H1 (cell line): Measurements from ENCODE around the gene RRP1B. TPM values are rescaled to one million over a fixed set of nuclear protein-coding genes. Genes with fewer than 3 reads are reported as not detected.

Experiments used
- CTCF ChIA-PET: fragments of 300-600 bp; sonication (Branson Sonifier 250); formaldehyde crosslinking; loops from one replicate; lab custom pipeline; 2021; ENCODE audit not compliant: partially characterized antibody; lab: Charles Lee
- POLR2A ChIA-PET: fragments of 300-600 bp; sonication (Branson Sonifier 250); formaldehyde crosslinking; loops from one replicate; lab custom pipeline; 2021; ENCODE audit warnings: inconsistent platforms; ENCODE audit not compliant: partially characterized antibody; lab: Charles Lee
- DNase-seq, 2 experiments: peaks; one replicate each; pipeline versions ENCODE4 v3.0.0 to v3.0.0-alpha.2; 2010 to 2022; ENCODE audit warnings: low spot score in 2 of 2, low read depth in 1 of 2, mixed read lengths in 1 of 2
- FAIRE-seq: peaks from 2 replicates; lab custom pipeline; 2011; peaks lifted over from hg19 to GRCh38; lab: Jason Lieb, UNC
- H2AFZ ChIP-seq: 2 replicates; pipeline ENCODE4 v1.8.1; 2012; ENCODE audit warnings: low read length, inconsistent platforms
- H2AK5ac ChIP-seq: 2 replicates; pipeline ENCODE4 v1.6.1; 2013; ENCODE audit warnings: low read depth, low read length
- H2BK120ac ChIP-seq: replicated peaks from 2 replicates; pipeline ENCODE3; 2013; ENCODE audit warnings: low read depth, low read length, inconsistent platforms
- H2BK12ac ChIP-seq: 2 replicates; pipeline ENCODE4 v1.6.1; 2013; ENCODE audit warnings: low read depth, low read length
- H2BK15ac ChIP-seq: 2 replicates; pipeline ENCODE4 v1.6.1; 2013; ENCODE audit warnings: low read length
- H2BK20ac ChIP-seq: 2 replicates; pipeline ENCODE4 v1.6.1; 2013; ENCODE audit warnings: low read length
- H2BK5ac ChIP-seq: 2 replicates; pipeline ENCODE4 v1.6.1; 2013; ENCODE audit warnings: low read depth, low read length
- H3K14ac ChIP-seq: 2 replicates; pipeline ENCODE4 v1.6.1; 2013; ENCODE audit warnings: inconsistent platforms; ENCODE audit not compliant: insufficient read length
- H3K18ac ChIP-seq: 2 replicates; pipeline ENCODE4 v1.6.1; 2013; ENCODE audit warnings: low read length; ENCODE audit errors: extremely low read depth
- H3K23ac ChIP-seq: 2 replicates; pipeline ENCODE4 v1.6.1; 2013; ENCODE audit warnings: inconsistent platforms; ENCODE audit not compliant: insufficient read length
- H3K23me2 ChIP-seq: 2 replicates; pipeline ENCODE4 v1.6.1; 2013; ENCODE audit warnings: low read depth, low read length
- H3K27ac ChIP-seq: 2 replicates; pipeline ENCODE4 v1.6.1; 2011; ENCODE audit warnings: low read depth, low read length, inconsistent platforms
- H3K27me3 ChIP-seq, 4 experiments: replicated peaks in 1 of 4; 1 replicate in 1 of 4; 2 replicates in 3 of 4; pipeline versions ENCODE4 v1.6.1 to v1.8.1; 2011 to 2013; ENCODE audit warnings: low read length in 3 of 4, mild to moderate bottlenecking in 3 of 4, inconsistent platforms in 2 of 4, mixed read lengths in 2 of 4, moderate library complexity in 1 of 4; ENCODE audit not compliant: control insufficient read depth in 3 of 4, insufficient read depth in 3 of 4; ENCODE audit errors: extremely low read depth in 1 of 4
- H3K36me3 ChIP-seq, 4 experiments: 2 replicates each; pipeline versions ENCODE4 v1.6.1 to v1.8.1; 2011 to 2013; ENCODE audit warnings: mild to moderate bottlenecking in 4 of 4, low read length in 3 of 4, moderate library complexity in 2 of 4, control low read depth in 1 of 4, inconsistent platforms in 1 of 4; ENCODE audit not compliant: insufficient read depth in 4 of 4, control insufficient read depth in 2 of 4
- H3K4ac ChIP-seq: replicated peaks from 2 replicates; pipeline ENCODE3; 2013; ENCODE audit warnings: low read length, low read depth, mixed read lengths, inconsistent platforms; ENCODE audit not compliant: insufficient read length
- H3K4me1 ChIP-seq, 4 experiments: replicated peaks in 1 of 4; 1 replicate in 1 of 4; 2 replicates in 3 of 4; pipeline versions ENCODE4 v1.6.1 to v1.8.1; 2011 to 2013; ENCODE audit warnings: low read length in 3 of 4, inconsistent platforms in 2 of 4, mixed read lengths in 1 of 4; ENCODE audit not compliant: insufficient read depth in 4 of 4, control insufficient read depth in 3 of 4
- H3K4me2 ChIP-seq, 2 experiments: 2 replicates each; pipeline versions ENCODE4 v1.6.1 to v1.8.1; 2011 to 2013; ENCODE audit warnings: low read depth in 2 of 2, low read length in 2 of 2, control low read depth in 1 of 2, inconsistent platforms in 1 of 2, mild to moderate bottlenecking in 1 of 2; ENCODE audit not compliant: insufficient read depth in 1 of 2
- H3K4me3 ChIP-seq, 4 experiments: fragments of 200-600, 300-600 bp in 1 of 4; sonication (generic), shearing (Covaris generic), sonication (Bioruptor Twin) in 1 of 4; 2 replicates each; pipeline versions ENCODE4 v1.5.1 to v1.8.1; 2011 to 2016; ENCODE audit warnings: low read length in 4 of 4, low read depth in 3 of 4, control low read depth in 2 of 4, inconsistent platforms in 2 of 4, mild to moderate bottlenecking in 2 of 4, mixed read lengths in 1 of 4, moderate library complexity in 1 of 4; ENCODE audit not compliant: insufficient read depth in 2 of 4; ENCODE audit errors: extremely low read depth in 1 of 4
- H3K56ac ChIP-seq: replicated peaks from 2 replicates; pipeline ENCODE3; 2013; ENCODE audit warnings: low read depth, mild to moderate bottlenecking, mixed read lengths, low read length, inconsistent platforms; ENCODE audit not compliant: insufficient read length
- H3K79me1 ChIP-seq: 2 replicates; pipeline ENCODE4 v1.6.1; 2013; ENCODE audit warnings: low read depth, low read length, control low read depth
- H3K79me2 ChIP-seq, 2 experiments: 2 replicates each; pipeline versions ENCODE4 v1.6.1 to v1.8.1; 2012 to 2013; ENCODE audit warnings: low read length in 2 of 2, mild to moderate bottlenecking in 2 of 2, inconsistent platforms in 1 of 2; ENCODE audit not compliant: insufficient read depth in 2 of 2, control insufficient read depth in 1 of 2
- H3K9ac ChIP-seq, 4 experiments: replicated peaks in 1 of 4; 1 replicate in 1 of 4; 2 replicates in 3 of 4; pipeline versions ENCODE4 v1.6.1 to v1.8.1; 2011 to 2013; ENCODE audit warnings: low read depth in 3 of 4, low read length in 3 of 4, control low read depth in 2 of 4, mild to moderate bottlenecking in 2 of 4, moderate library complexity in 2 of 4, inconsistent platforms in 1 of 4; ENCODE audit errors: extremely low read depth in 1 of 4
- H3K9me3 ChIP-seq, 2 experiments: 2 replicates each; pipeline versions ENCODE4 v1.6.1 to v1.8.1; 2012 to 2013; ENCODE audit warnings: mild to moderate bottlenecking in 2 of 2, moderate library complexity in 2 of 2, control low read depth in 1 of 2, inconsistent platforms in 1 of 2, low read depth in 1 of 2, low read length in 1 of 2, mixed read lengths in 1 of 2; ENCODE audit not compliant: insufficient read depth in 2 of 2
- H4K20me1 ChIP-seq, 2 experiments: replicated peaks in 1 of 2; 2 replicates each; pipeline versions ENCODE3 to v1.8.1; 2011 to 2013; ENCODE audit warnings: inconsistent platforms in 2 of 2, low read length in 2 of 2, mild to moderate bottlenecking in 1 of 2; ENCODE audit not compliant: insufficient read depth in 2 of 2, control insufficient read depth in 1 of 2
- H4K5ac ChIP-seq: 2 replicates; pipeline ENCODE4 v1.6.1; 2013; ENCODE audit warnings: low read length, low read depth, mixed read lengths, inconsistent platforms; ENCODE audit not compliant: insufficient read length
- H4K8ac ChIP-seq: 2 replicates; pipeline ENCODE4 v1.8.0; 2013; ENCODE audit warnings: mild to moderate bottlenecking, moderate library complexity, low read length, inconsistent platforms; ENCODE audit not compliant: insufficient read depth; ENCODE audit errors: extremely low read depth
- H4K91ac ChIP-seq: replicated peaks from 2 replicates; pipeline ENCODE3; 2013; ENCODE audit warnings: low read length, mixed read lengths, inconsistent platforms; ENCODE audit not compliant: insufficient read length
- CEBPB ChIP-seq: IDR thresholded peaks from 2 replicates; pipeline ENCODE4 v1.6.1; 2012; ENCODE audit warnings: low read depth, low read length
- CHD1 ChIP-seq: IDR thresholded peaks from 2 replicates; pipeline ENCODE4 v1.6.1; 2012; ENCODE audit warnings: low read depth, low read length, improper control_type of control experiment
- CTBP2 ChIP-seq: IDR thresholded peaks from 2 replicates; pipeline ENCODE4 v1.7.0; 2011; ENCODE audit warnings: borderline replicate concordance, mild to moderate bottlenecking, moderate library complexity, mixed read lengths, low read length; ENCODE audit not compliant: insufficient read depth, insufficient read length
- EP300 ChIP-seq, 2 experiments: IDR thresholded peaks; 1 replicate in 1 of 2; 2 replicates in 1 of 2; pipeline ENCODE4 v1.6.1; 2011 to 2012; ENCODE audit warnings: low read depth in 2 of 2, low read length in 2 of 2, mild to moderate bottlenecking in 2 of 2, borderline replicate concordance in 1 of 2, inconsistent platforms in 1 of 2, moderate library complexity in 1 of 2
- GTF2F1 ChIP-seq: IDR thresholded peaks from 2 replicates; pipeline ENCODE4 v1.6.1; 2012; ENCODE audit warnings: low read depth, low read length, improper control_type of control experiment, borderline replicate concordance
- HDAC6 ChIP-seq: IDR thresholded peaks from one replicate; pipeline ENCODE4 v1.7.1; 2012; ENCODE audit warnings: low read depth, mild to moderate bottlenecking, inconsistent platforms, low read length, moderate library complexity
- MAFK ChIP-seq: IDR thresholded peaks from 2 replicates; pipeline ENCODE4 v1.6.1; 2012; ENCODE audit warnings: low read depth, mild to moderate bottlenecking, improper control_type of control experiment, low read length
- WGBS, 2 experiments: shearing (Covaris generic) in 1 of 2; methylation state at CpG; one replicate each; pipeline versions ENCODE4 v1.1.6 to v1.1.7; 2013 to 2015; ENCODE audit warnings: low lambda C conversion rate in 2 of 2, mixed read lengths in 2 of 2, inconsistent platforms in 1 of 2, low coverage in 1 of 2, missing lambda C conversion rate in 1 of 2; ENCODE audit not compliant: insufficient replicate concordance in 2 of 2, insufficient coverage in 1 of 2, insufficient read length in 1 of 2; ENCODE audit errors: extremely low coverage in 1 of 2, missing lambda C conversion rate in 1 of 2; 5-methylcytosine and 5-hydroxymethylcytosine counted together
- polyA plus RNA-seq, 7 experiments: library from polyadenylated mRNA; depleted of rRNA in 3 of 7; stranded (reverse) in 5 of 7; unstranded in 2 of 7; fragments of >200 nt in 5 of 7; fragments of 200-250 nt in 2 of 7; gene quantifications; 1 replicate in 5 of 7; 2 replicates in 1 of 7; 4 replicates in 1 of 7; pipeline versions ENCODE4 v1.2.1 to v1.2.3, GENCODE V29; 2011 to 2013; ENCODE audit warnings: missing spikeins in 2 of 7, mixed read lengths in 2 of 7
- total RNA-seq: library from RNA; stranded (reverse); fragmentation: NEBNext Ultra II Directional; extraction: Animal tissue kit (Norgen Biotek cat#: 25700); gene quantifications from 2 replicates; pipeline ENCODE4 v1.2.1, GENCODE V29; 2021

The RRP1B gene
- total and polyA plus RNA-seq, 2 of the 8 experiments (the other 6 are each of a cell fraction or from before 2014, with no cell fraction given), result 25.8 to 97.3 TPM

DNA sequence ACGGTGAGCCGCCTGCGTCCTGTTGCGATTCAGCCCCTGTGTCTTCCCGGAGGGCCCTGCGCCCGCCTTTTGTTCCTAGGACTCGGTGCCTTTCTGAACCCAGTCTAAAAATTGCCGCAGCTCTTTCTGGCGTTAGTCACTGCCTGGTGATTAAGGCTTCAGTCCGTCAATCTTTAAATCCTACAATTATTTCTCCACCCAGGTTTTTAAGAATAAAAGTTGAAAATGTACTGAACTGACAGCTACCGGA is 43.4 kb downstream of the RRP1B start:
- H4K20me1 ChIP-seq, result no peaks in the 10 kb centered on the region
- H3K4me3 ChIP-seq, result no peak overlapping the region
- WGBS, 2 experiments, result 75% methylated on average over 12 of the region's 12 CpGs; no CpG with 5 or more reads in 1 of the 2 experiments
- H4K5ac ChIP-seq, result no peak overlapping the region
- H3K4ac ChIP-seq, result no peak overlapping the region
- no peak overlapping the region for H4K91ac ChIP-seq
- no peak overlapping the region for H2BK12ac ChIP-seq
- H3K9ac ChIP-seq, result no peak overlapping the region
- H3K36me3 ChIP-seq, result no peaks in the 10 kb centered on the region
- H3K23ac ChIP-seq, result no peak overlapping the region
- H3K4me2 ChIP-seq, result no peak overlapping the region
- H2BK5ac ChIP-seq, result 0 out of 2 replicates have a peak overlapping the region, but pooled peaks have one; percentile 52
- H2AK5ac ChIP-seq, result no peak overlapping the region
- no peak overlapping the region for H2AFZ ChIP-seq
- H2BK15ac ChIP-seq, result peak overlapping the region; percentile 16; the same call in 1 of the 2 replicates
- H3K23me2 ChIP-seq, result no peaks in the 10 kb centered on the region
- ChIA-PET CTCF (interaction anchor here (0.8 to 1.6 kb wide), 2 partner anchors 11 to 26 kb away, joined by 3 to 5 read pairs; no protein-coding TSS in a partner anchor), POLR2A (interaction anchor here (0.8 to 3.3 kb wide), 6 partner anchors 9 to 814 kb away, joined by 3 to 10 read pairs (median 4); partner anchors contain the start of gene RRP1)
- H3K4me1 ChIP-seq, result peaks cover 0 to 14% (median 5%) of the 10 kb centered on the region in 4 experiments; a peak in 6 of 7 replicates
- H2BK20ac ChIP-seq, result no peak overlapping the region
- no peak overlapping the region for H2BK120ac ChIP-seq
- DNase-seq, result no peak
- TF ChIP-seq CTBP2, result no peak
- TF ChIP-seq HDAC6, result no peak
- no peak for TF ChIP-seq EP300 (IDR thresholded peaks at IDR 0.05; ENCODE audit: borderline replicate concordance in 1 of 2, low read depth in 2 of 2, low read length in 2 of 2)
- no peak for TF ChIP-seq GTF2F1
- no peak for TF ChIP-seq CHD1
- TF ChIP-seq CEBPB, result no peak
- no peak for TF ChIP-seq MAFK
- no peaks in the 10 kb centered on the region for H3K79me2 ChIP-seq
- no peak overlapping the region for H3K18ac ChIP-seq
- H3K14ac ChIP-seq, result no peak overlapping the region
- no peaks in the 10 kb centered on the region for H3K79me1 ChIP-seq
- no peak overlapping the region for H3K56ac ChIP-seq
- no peak for FAIRE-seq
- no peak overlapping the region for H4K8ac ChIP-seq
- no peaks in the 10 kb centered on the region for H3K27me3 ChIP-seq
- no peaks in the 10 kb centered on the region for H3K9me3 ChIP-seq
- H3K27ac ChIP-seq, result no peak overlapping the region
